Measurements from ENCODE around the gene FUBP1.

- TF ChIP-seq CREB1 (IDR thresholded peaks at IDR 0.05), result no peak
- TF ChIP-seq CTCF (IDR thresholded peaks at IDR 0.05; ENCODE audit: control extremely low read depth in 1 of 3, insufficient read depth in 1 of 3, low read depth in 1 of 3, low read length in 3 of 3), result no peak
- no peak for TF ChIP-seq TBP (IDR thresholded peaks at IDR 0.05; ENCODE audit: low read depth, low read length)
- no peak for TF ChIP-seq SIN3A (conservative IDR thresholded peaks at IDR 0.05 in 1 of 2, IDR thresholded peaks at IDR 0.05 in 1 of 2; ENCODE audit: low read depth in 1 of 2, low read length in 2 of 2)
Observed at GRCh38 chr1:77905603-77906002, 73.3 kb downstream of the FUBP1 start.

Measured in H1 (cell line).